NCI-H2107 treated with DMSO at 0.1 percent for 48 hours (cell line): ENCODE data around the gene GLDC.
"Not testable (repeated sequence)": the region's sequence is repeated elsewhere in the genome, so short reads cannot be mapped to it uniquely, and the experiment has no call there.

Experiments used
- DNase-seq: peaks from one replicate; lab custom pipeline; 2025; ENCODE audit not compliant: unreplicated experiment; lab: John Stamatoyannopoulos, UW

GLDC gene

GRCh38 chr9:6665628-6666027, 20.1 kb upstream of the GLDC start:
- no peak for DNase-seq

- DNase-seq: no peak
Observed at GRCh38 chr9:6664204-6664680, 18.7 kb upstream of the GLDC start.

- no peak for DNase-seq
Observed at GRCh38 chr9:6660512-6660911, 15.0 kb upstream of the GLDC start.

GRCh38 chr9:6658628-6659353, 13.3 kb upstream of the GLDC start:
- DNase-seq: no peak

GRCh38 chr9:6656614-6657300, 11.2 kb upstream of the GLDC start:
- no peak for DNase-seq

- DNase-seq: no peak
Observed at GRCh38 chr9:6655036-6655435, 9.5 kb upstream of the GLDC start.

GRCh38 chr9:6646293-6646636, 736 bp upstream of the GLDC start:
- DNase-seq: no peak

GRCh38 chr9:6645105-6645354, 499 bp downstream of the GLDC start:
- DNase-seq: not testable (repeated sequence)

- no peak for DNase-seq
Observed at GRCh38 chr9:6644346-6645104, 1.0 kb downstream of the GLDC start.

- DNase-seq: no peak
Observed at GRCh38 chr9:6641961-6642360, 3.6 kb downstream of the GLDC start.

- DNase-seq: no peak
Observed at GRCh38 chr9:6641561-6641960, 4.0 kb downstream of the GLDC start.

GRCh38 chr9:6641056-6641455, 4.5 kb downstream of the GLDC start:
- DNase-seq: no peak

- DNase-seq: no peak
Observed at GRCh38 chr9:6640268-6641051, 5.1 kb downstream of the GLDC start.

GRCh38 chr9:6639622-6640021, 5.9 kb downstream of the GLDC start:
- no peak for DNase-seq

GRCh38 chr9:6634444-6634843, 11.1 kb downstream of the GLDC start:
- no peak for DNase-seq

GRCh38 chr9:6633378-6633777, 12.2 kb downstream of the GLDC start:
- no peak for DNase-seq

GRCh38 chr9:6632516-6633183, 12.9 kb downstream of the GLDC start:
- DNase-seq: no peak

GRCh38 chr9:6631207-6631512, 14.4 kb downstream of the GLDC start:
- DNase-seq: no peak

- no peak for DNase-seq
Observed at GRCh38 chr9:6630502-6631206, 14.9 kb downstream of the GLDC start.

- no peak for DNase-seq
Observed at GRCh38 chr9:6628704-6629103, 16.8 kb downstream of the GLDC start.

- no peak for DNase-seq
Observed at GRCh38 chr9:6625363-6625762, 20.2 kb downstream of the GLDC start.
